Astrocyte (in vitro differentiated cells and primary cell): ENCODE measurements around the gene PLCG2. TPM values are rescaled to one million over a fixed set of nuclear protein-coding genes. Genes with fewer than 3 reads are reported as not detected.
"Not testable (repeated sequence)": the region's sequence is repeated elsewhere in the genome, so short reads cannot be mapped to it uniquely, and the experiment has no call there.

Source experiments
- DNase-seq: peaks from one replicate; pipeline ENCODE4 v3.0.0-alpha.2; 2010; ENCODE audit warnings: low read depth
- FAIRE-seq: peaks from 2 replicates; lab custom pipeline; 2011; peaks lifted over from hg19 to GRCh38; lab: Jason Lieb, UNC
- H2AFZ ChIP-seq: 2 replicates; pipeline ENCODE4 v1.6.0; 2012; ENCODE audit warnings: low read depth, low read length, inconsistent platforms
- H3K27ac ChIP-seq: 2 replicates; pipeline ENCODE4 v1.5.1; 2011; ENCODE audit warnings: low read depth, low read length, inconsistent platforms
- H3K27me3 ChIP-seq: 2 replicates; pipeline ENCODE4 v1.6.0; 2011; ENCODE audit warnings: low read length, inconsistent platforms; ENCODE audit not compliant: insufficient read depth
- H3K36me3 ChIP-seq: 2 replicates; pipeline ENCODE4 v1.5.1; 2011; ENCODE audit warnings: low read length, inconsistent platforms; ENCODE audit not compliant: insufficient read depth
- H3K4me1 ChIP-seq: 2 replicates; pipeline ENCODE4 v1.5.1; 2011; ENCODE audit warnings: low read length, inconsistent platforms; ENCODE audit not compliant: insufficient read depth
- H3K4me2 ChIP-seq: 2 replicates; pipeline ENCODE4 v1.6.0; 2012; ENCODE audit warnings: low read length, inconsistent platforms
- H3K4me3 ChIP-seq: 2 replicates; pipeline ENCODE4 v1.5.1; 2011; ENCODE audit warnings: low read depth, mild to moderate bottlenecking, low read length, inconsistent platforms; ENCODE audit not compliant: insufficient read depth
- H3K79me2 ChIP-seq: 2 replicates; pipeline ENCODE4 v1.6.0; 2012; ENCODE audit warnings: mild to moderate bottlenecking, low read length, inconsistent platforms; ENCODE audit not compliant: insufficient read depth
- H3K9ac ChIP-seq: 2 replicates; pipeline ENCODE4 v1.6.0; 2012; ENCODE audit warnings: mild to moderate bottlenecking, low read length, inconsistent platforms
- H3K9me3 ChIP-seq: 2 replicates; pipeline ENCODE4 v1.5.1; 2012; ENCODE audit warnings: low read depth, mild to moderate bottlenecking, low read length, inconsistent platforms; ENCODE audit not compliant: insufficient read depth
- H4K20me1 ChIP-seq: 2 replicates; pipeline ENCODE4 v1.6.0; 2012; ENCODE audit warnings: low read length, inconsistent platforms; ENCODE audit not compliant: insufficient read depth
- H3K27ac Mint-ChIP-seq: one replicate; pipeline ENCODE4 v1.8.0; 2021; ENCODE audit warnings: mild to moderate bottlenecking, mixed read lengths; ENCODE audit not compliant: unreplicated experiment
- H3K27me3 Mint-ChIP-seq: one replicate; pipeline ENCODE4 v1.8.0; 2021; ENCODE audit warnings: low read depth, mixed read lengths; ENCODE audit not compliant: unreplicated experiment
- H3K36me3 Mint-ChIP-seq: one replicate; pipeline ENCODE4 v1.8.0; 2021; ENCODE audit warnings: low read depth, mixed read lengths; ENCODE audit not compliant: unreplicated experiment
- H3K4me1 Mint-ChIP-seq: one replicate; pipeline ENCODE4 v1.8.0; 2021; ENCODE audit warnings: low read depth, mixed read lengths; ENCODE audit not compliant: unreplicated experiment
- H3K4me3 Mint-ChIP-seq: one replicate; pipeline ENCODE4 v1.8.0; 2021; ENCODE audit warnings: mild to moderate bottlenecking, moderate library complexity, mixed read lengths; ENCODE audit not compliant: unreplicated experiment
- H3K9me3 Mint-ChIP-seq: one replicate; pipeline ENCODE4 v1.8.0; 2021; ENCODE audit warnings: mild to moderate bottlenecking, mixed read lengths; ENCODE audit not compliant: unreplicated experiment
- EZH2 ChIP-seq: IDR thresholded peaks from 2 replicates; pipeline ENCODE4 v1.6.1; 2012; ENCODE audit warnings: mild to moderate bottlenecking, low read length, inconsistent platforms; ENCODE audit not compliant: insufficient read depth
- total RNA-seq: library from RNA; stranded (reverse); gene quantifications from 2 replicates; pipeline ENCODE4 v1.2.1, GENCODE V29; 2021
- TF ChIP-seq, protein P1 (sequence below): IDR thresholded peaks from 2 replicates; pipeline ENCODE4 v1.5.1; 2011; ENCODE audit warnings: low read depth, mild to moderate bottlenecking, inconsistent platforms, low read length, moderate library complexity; ENCODE audit not compliant: insufficient read depth

PLCG2 gene
- total RNA-seq, 1 donor from 2014 or later: 3.1 TPM

- H3K9ac ChIP-seq: no peak overlapping the region
- Mint-ChIP-seq H3K4me1 (peaks cover 10% of the 10 kb centered on the region), H3K9me3 (no peaks in the 10 kb centered on the region), H3K4me3 (no peak overlapping the region), H3K27ac (no peak overlapping the region), H3K36me3 (no peaks in the 10 kb centered on the region), H3K27me3 (peaks cover 2% of the 10 kb centered on the region)
- H3K9me3 ChIP-seq: no peaks in the 10 kb centered on the region
- H3K4me2 ChIP-seq: no peak overlapping the region
- H3K36me3 ChIP-seq: no peaks in the 10 kb centered on the region
- no peaks in the 10 kb centered on the region for H3K27me3 ChIP-seq
- no peak for FAIRE-seq
- H3K79me2 ChIP-seq: no peaks in the 10 kb centered on the region
- H3K4me3 ChIP-seq: no peak overlapping the region
- no peak overlapping the region for H2AFZ ChIP-seq
- TF ChIP-seq, protein P1, sequence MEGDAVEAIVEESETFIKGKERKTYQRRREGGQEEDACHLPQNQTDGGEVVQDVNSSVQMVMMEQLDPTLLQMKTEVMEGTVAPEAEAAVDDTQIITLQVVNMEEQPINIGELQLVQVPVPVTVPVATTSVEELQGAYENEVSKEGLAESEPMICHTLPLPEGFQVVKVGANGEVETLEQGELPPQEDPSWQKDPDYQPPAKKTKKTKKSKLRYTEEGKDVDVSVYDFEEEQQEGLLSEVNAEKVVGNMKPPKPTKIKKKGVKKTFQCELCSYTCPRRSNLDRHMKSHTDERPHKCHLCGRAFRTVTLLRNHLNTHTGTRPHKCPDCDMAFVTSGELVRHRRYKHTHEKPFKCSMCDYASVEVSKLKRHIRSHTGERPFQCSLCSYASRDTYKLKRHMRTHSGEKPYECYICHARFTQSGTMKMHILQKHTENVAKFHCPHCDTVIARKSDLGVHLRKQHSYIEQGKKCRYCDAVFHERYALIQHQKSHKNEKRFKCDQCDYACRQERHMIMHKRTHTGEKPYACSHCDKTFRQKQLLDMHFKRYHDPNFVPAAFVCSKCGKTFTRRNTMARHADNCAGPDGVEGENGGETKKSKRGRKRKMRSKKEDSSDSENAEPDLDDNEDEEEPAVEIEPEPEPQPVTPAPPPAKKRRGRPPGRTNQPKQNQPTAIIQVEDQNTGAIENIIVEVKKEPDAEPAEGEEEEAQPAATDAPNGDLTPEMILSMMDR: no peak
- H3K4me1 ChIP-seq: peaks cover 5% of the 10 kb centered on the region
- H4K20me1 ChIP-seq: no peaks in the 10 kb centered on the region
- no peak overlapping the region for H3K27ac ChIP-seq
- DNase-seq: no peak
Measured at GRCh38 chr16:81756615-81757356, 22.3 kb upstream of the PLCG2 start.

GRCh38 chr16:81758376-81758775 is 20.7 kb upstream of the PLCG2 start:
- no peaks in the 10 kb centered on the region for H3K79me2 ChIP-seq
- no peak overlapping the region for H3K4me3 ChIP-seq
- no peak overlapping the region for H3K9ac ChIP-seq
- no peak for TF ChIP-seq EZH2
- TF ChIP-seq, protein P1: no peak
- peaks cover 2% of the 10 kb centered on the region for H3K27me3 Mint-ChIP-seq
- H4K20me1 ChIP-seq: no peaks in the 10 kb centered on the region
- no peak overlapping the region for H3K27ac Mint-ChIP-seq
- H3K9me3 ChIP-seq: no peaks in the 10 kb centered on the region
- no peak for FAIRE-seq
- no peaks in the 10 kb centered on the region for H3K9me3 Mint-ChIP-seq
- H3K4me1 ChIP-seq: no peaks in the 10 kb centered on the region
- peaks cover 8% of the 10 kb centered on the region for H3K4me1 Mint-ChIP-seq
- H3K36me3 Mint-ChIP-seq: no peaks in the 10 kb centered on the region
- no peak overlapping the region for H3K4me3 Mint-ChIP-seq
- no peak overlapping the region for H3K4me2 ChIP-seq
- H3K27me3 ChIP-seq: no peaks in the 10 kb centered on the region
- no peaks in the 10 kb centered on the region for H3K36me3 ChIP-seq
- H3K27ac ChIP-seq: no peak overlapping the region
- no peak overlapping the region for H2AFZ ChIP-seq
- peak; percentile 18 for DNase-seq

DNA sequence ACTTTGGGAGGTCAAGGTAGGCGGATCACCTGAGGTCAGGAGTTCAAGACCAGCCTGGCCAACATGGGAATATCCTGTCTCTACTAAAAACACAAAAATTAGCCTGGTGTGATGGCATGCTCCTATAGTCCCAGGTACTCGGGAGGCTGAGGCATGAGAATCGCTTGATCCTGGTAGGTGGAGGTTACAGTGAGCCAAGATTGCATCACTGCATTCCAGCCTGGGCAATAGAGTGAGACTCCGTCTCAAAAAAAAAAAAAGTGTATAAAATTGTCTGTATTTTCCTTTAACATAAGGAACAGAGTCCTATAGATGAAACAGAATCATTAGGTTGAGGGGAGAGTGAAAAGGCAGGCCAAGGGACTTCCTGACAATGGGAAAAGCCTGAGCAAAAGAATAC is 16.8 kb upstream of the PLCG2 start:
- H3K36me3 Mint-ChIP-seq, H3K27me3 ChIP-seq, H2AFZ ChIP-seq, H3K4me3 Mint-ChIP-seq, H3K4me3 ChIP-seq, H3K4me1 Mint-ChIP-seq, H3K9me3 Mint-ChIP-seq, H3K27ac Mint-ChIP-seq, H3K79me2 ChIP-seq, H3K36me3 ChIP-seq, DNase-seq, H3K4me1 ChIP-seq, H3K9ac ChIP-seq, FAIRE-seq, H3K4me2 ChIP-seq, H3K27ac ChIP-seq, H3K9me3 ChIP-seq, H4K20me1 ChIP-seq: not testable (repeated sequence)
- H3K27me3 Mint-ChIP-seq: peaks cover 12% of the 10 kb centered on the region
